CD4-positive, alpha-beta T cell treated with Interleukin-15 for 4 hours (primary cell): ENCODE measurements around the gene C5.
"Not testable (repeated sequence)": the region's sequence is repeated elsewhere in the genome, so short reads cannot be mapped to it uniquely, and the experiment has no call there.

Experiments used
- DNase-seq: peaks from one replicate; pipeline ENCODE4 v3.0.0-alpha.2; 2020; ENCODE audit warnings: low spot score

C5 gene

GRCh38 chr9:120978987-120979386, 71.1 kb downstream of the C5 start:
- DNase-seq: no peak

- no peak for DNase-seq
These were observed 72.8 kb downstream of the C5 start for GRCh38 chr9:120977321-120977720.

GRCh38 chr9:120974921-120975320, 75.2 kb downstream of the C5 start:
- DNase-seq: peak; percentile 3

- no peak for DNase-seq
These were observed 75.9 kb downstream of the C5 start for GRCh38 chr9:120974181-120974580.

GRCh38 chr9:120971938-120972337, 78.1 kb downstream of the C5 start:
- DNase-seq: no peak

GRCh38 chr9:120971471-120971870, 78.6 kb downstream of the C5 start:
- not testable (repeated sequence) for DNase-seq

GRCh38 chr9:120970244-120970643, 79.8 kb downstream of the C5 start:
- DNase-seq: no peak

GRCh38 chr9:120966013-120966369, 84.1 kb downstream of the C5 start:
- no peak for DNase-seq

- no peak for DNase-seq
These were observed 84.6 kb downstream of the C5 start for GRCh38 chr9:120965344-120966012.

- no peak for DNase-seq
These were observed 88.1 kb downstream of the C5 start for GRCh38 chr9:120961936-120962335.

- no peak for DNase-seq
These were observed 90.1 kb downstream of the C5 start for GRCh38 chr9:120960001-120960400.

- DNase-seq: no peak
These were observed 93.2 kb downstream of the C5 start for GRCh38 chr9:120956862-120957261.

- no peak for DNase-seq
These were observed 98.0 kb downstream of the C5 start for GRCh38 chr9:120951960-120952618.

GRCh38 chr9:120950421-120951388, 99.4 kb downstream of the C5 start:
- DNase-seq: no peak

GRCh38 chr9:120949290-120949689, 100.8 kb downstream of the C5 start:
- no peak for DNase-seq

GRCh38 chr9:120948824-120949223, 101.3 kb downstream of the C5 start:
- DNase-seq: no peak

- DNase-seq: no peak
These were observed 102.9 kb downstream of the C5 start for GRCh38 chr9:120947222-120947621.

- DNase-seq: no peak
These were observed 103.8 kb downstream of the C5 start for GRCh38 chr9:120946259-120946658.

- DNase-seq: no peak
These were observed 105.1 kb downstream of the C5 start for GRCh38 chr9:120944948-120945347.

GRCh38 chr9:120944434-120944843, 105.6 kb downstream of the C5 start:
- no peak for DNase-seq

GRCh38 chr9:120942186-120943001, 107.7 kb downstream of the C5 start:
- no peak for DNase-seq
